Brain microvascular endothelial cell (primary cell): ENCODE results near the gene ATG2A.

Experiments used
- DNase-seq: peaks from one replicate; pipeline ENCODE4 v3.0.0-alpha.2; 2020
- H3K27ac ChIP-seq: fragments of 250-450 bp; sonication (Bioruptor Pico); 2 replicates; pipeline ENCODE4 v1.5.1; 2020; ENCODE audit warnings: mild to moderate bottlenecking, moderate library complexity
- H3K27me3 ChIP-seq: fragments of 250-450 bp; sonication (Bioruptor Pico); replicated peaks from 2 replicates; pipeline ENCODE4 v1.5.1; 2020; ENCODE audit warnings: mild to moderate bottlenecking
- H3K36me3 ChIP-seq: fragments of 250-450 bp; sonication (Bioruptor Pico); replicated peaks from 2 replicates; pipeline ENCODE4 v1.5.1; 2020; ENCODE audit warnings: mild to moderate bottlenecking
- H3K4me3 ChIP-seq: 2 replicates; pipeline ENCODE4 v1.5.1; 2011; ENCODE audit warnings: low read depth, mild to moderate bottlenecking, control low read depth, low read length, moderate library complexity
- CTCF ChIP-seq: IDR thresholded peaks from 2 replicates; pipeline ENCODE4 v1.5.1; 2011; ENCODE audit warnings: low read depth, mild to moderate bottlenecking, moderate library complexity, low read length, control low read depth, inconsistent platforms; ENCODE audit errors: missing control alignments
- in situ Hi-C: cut with HindIII; loops from 2 replicates; pipeline ENCODE4 v1.10.0; 2017; ENCODE audit warnings: low sequenced_read_pairs, low pct_ligation_motif_present

The ATG2A gene

GRCh38 chr11:64845129-64845775 is 71.8 kb downstream of the ATG2A start:
- DNase-seq: no peak
- in situ Hi-C loops: loop anchor here (5.0 kb wide), 1 partner anchor 47 kb away; no protein-coding TSS in a partner anchor
- H3K4me3 ChIP-seq: peak overlapping the region; percentile 40
- H3K36me3 ChIP-seq: no peaks in the 10 kb centered on the region
- no peak overlapping the region for H3K27ac ChIP-seq
- no peak for TF ChIP-seq CTCF
- H3K27me3 ChIP-seq: no peaks in the 10 kb centered on the region
